Activated CD4-positive, alpha-beta T cell treated with anti-CD3 and anti-CD28 coated beads, Interleukin-2, amount 50 U/mL, for 48 hours (primary cell): ENCODE measurements around the gene KLHL14.

Experiments used
- DNase-seq, 2 experiments: peaks; one replicate each; pipeline ENCODE4 v3.0.0-alpha.2; 2020

The KLHL14 gene

DNA sequence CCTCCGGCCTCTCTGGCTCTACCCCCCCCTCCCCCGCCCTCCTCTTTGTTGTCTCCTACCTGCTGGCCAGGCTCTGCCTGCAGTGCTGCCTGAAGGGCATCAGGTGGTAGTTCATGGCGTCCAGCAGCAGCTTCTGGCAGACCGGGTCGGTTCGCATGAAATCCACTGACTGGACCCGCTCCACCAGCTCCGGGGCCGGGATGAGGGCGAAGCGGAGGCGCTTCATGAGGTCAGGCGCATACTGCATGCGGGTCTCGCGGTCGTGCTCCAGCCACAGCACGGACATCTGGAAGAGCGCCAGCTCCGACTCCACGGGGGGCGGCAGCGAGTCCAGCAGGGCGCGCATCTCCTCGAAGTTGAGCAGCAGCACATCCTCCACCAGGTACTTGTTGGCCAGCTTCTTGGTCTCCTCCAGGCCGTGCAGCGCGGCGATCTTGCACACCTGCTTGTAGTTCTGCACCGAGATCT is 3.2 kb downstream of the KLHL14 start:
- DNase-seq: no peak

DNA sequence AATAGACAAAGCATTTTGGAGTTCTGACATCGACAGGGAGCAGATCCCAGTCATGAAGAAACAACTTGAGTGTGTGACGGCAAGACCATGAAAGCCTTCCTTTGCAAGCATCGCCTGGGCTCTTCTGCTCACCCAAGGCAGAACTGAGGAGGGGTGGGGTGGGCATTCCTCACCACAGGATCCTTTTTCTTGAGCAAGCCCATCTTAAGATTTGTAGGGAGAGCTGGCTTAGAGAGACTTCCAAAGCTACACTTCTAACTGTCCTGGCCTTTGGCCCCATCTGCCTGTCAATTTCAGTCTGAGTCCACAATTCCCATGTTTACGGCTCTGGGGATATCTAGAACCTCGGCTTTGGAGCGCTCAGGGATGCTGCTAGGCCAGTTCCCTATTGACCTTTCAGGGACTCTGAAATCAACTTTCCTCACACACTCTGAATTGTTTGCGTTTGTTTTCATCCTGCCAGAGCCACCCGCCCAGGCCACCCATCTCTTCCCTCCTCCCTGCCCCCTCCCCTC is 3.7 kb downstream of the KLHL14 start:
- DNase-seq: no peak

DNA sequence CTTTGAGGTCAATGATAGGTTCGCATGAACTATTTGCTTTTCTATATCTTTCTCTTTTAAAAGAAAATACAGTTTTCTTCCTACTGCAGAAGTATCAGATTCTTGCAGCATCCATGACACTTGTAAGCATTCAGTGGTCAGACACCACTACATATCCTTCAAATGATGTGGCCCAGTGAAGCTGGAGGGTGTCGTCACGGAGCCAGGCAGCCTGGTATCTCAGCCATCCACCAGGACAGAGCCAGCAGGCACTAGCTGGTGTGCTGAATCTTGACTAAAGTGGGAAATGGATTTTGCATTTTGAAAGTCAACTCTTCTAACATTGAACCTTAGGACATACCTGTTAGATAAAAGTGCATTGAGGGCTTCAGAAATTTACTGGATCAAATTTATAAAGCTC is 5.4 kb downstream of the KLHL14 start:
- no peak for DNase-seq

DNA sequence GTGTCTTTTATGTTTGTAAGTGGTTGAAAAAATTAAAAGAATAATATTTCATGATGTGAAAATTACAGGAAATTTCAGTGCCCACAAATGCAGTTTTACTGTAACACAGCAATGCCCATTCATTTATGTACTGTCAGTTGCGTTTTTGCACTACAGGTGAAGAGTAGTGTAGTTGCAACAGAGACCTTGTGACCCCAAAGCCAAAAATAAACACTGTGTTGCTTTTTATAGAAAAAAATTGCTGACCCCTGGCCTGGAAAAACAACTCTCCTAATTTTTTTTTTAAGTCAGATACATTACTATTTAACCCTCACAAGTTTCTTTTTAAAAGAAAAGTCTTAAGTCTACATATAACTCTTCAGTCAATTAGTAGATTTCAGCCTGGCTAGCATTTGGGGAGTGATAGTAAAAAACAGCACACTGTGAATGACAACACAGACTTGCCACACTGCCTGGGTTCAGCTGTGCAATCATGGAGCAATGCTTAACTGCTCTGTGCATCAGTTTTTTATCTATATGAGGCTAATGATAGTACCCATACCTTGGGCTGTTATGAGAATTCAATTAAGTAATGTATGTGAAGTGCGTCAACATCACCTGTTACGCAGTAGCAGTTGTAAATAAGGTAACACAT is 8.1 kb downstream of the KLHL14 start:
- DNase-seq: no peak

DNA sequence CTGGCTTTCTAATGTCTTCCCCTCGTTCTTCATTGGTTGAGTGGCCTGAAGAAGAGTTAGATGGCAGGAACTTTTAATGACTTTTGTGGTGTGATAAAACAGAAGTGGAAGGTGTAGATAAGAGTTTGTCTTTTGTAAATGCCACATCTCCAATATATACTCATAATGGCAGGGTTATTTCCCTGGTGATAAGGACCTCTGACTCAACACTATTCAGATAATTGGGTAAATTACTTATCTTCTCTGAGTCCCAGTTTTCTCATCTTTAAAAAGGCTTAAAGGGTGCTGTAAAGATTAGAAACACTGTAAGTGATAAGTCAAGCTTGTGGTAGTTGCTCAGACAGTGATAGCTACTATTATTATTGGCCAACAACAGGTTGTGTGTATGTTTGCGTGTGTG is 9.5 kb downstream of the KLHL14 start:
- no peak for DNase-seq

DNA sequence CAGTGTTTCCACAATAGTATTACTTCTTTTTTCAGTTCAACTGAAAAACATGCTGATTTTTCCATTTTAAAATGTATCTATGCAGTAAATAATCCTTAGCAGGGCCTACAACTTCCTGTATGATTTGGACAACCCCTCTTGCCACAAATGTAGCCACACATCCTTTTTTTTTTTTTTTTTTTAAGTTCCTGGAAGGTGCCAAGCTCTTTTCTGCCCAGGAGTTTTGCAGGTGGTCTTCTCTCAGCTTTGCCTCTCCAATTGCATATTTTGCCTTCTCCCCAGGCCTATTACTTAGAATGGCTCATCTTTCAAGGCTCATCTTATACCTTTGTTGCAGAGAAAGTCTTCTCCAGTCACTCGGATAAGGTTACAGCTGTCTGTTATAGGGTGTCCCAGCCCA is 11.6 kb downstream of the KLHL14 start:
- no peak for DNase-seq

DNA sequence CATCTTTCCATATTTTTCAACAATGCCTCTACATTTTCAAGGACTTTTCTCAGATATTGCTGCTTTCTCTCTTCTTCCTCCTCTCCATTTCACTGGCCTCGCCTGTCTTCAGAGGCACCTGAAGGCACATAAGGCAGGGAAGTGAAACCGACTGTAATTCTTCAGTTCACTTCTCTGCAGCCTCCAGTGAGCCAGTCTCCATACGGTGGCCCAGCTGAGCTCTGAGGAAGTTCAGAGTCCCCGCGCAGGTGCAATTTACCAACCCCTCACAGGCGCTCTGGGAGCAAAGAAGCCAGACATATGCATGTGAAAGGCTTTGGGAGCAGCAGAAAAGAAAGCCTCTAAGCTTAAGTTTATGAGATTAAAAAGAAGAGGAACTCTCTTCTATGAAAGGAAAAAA is 12.4 kb downstream of the KLHL14 start:
- DNase-seq: no peak

DNA sequence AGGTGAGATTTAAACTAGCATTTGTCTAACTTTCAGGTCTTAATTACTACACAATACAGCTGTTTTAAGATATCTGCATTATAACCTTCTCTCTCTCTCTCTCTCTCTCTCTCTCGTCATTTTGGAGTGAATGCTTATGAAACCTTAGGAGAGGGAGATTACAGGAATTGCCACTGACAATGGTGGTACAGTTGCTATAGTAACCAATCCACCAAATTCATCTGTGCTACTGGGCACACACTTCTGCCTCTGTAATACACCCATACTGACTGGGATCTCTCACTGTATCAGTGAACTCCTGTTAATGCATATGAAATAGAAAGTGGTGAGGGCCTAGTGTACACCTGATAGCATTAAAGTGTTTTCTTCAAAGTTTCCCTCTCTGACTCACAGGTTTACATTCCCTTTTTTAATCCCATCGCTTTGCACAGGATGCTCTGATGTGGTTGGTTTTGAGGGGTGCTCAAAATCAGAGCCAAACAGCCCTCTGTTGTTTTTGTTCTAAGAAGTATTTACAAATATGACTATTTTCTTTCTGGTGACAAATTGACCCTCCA is 13.1 kb downstream of the KLHL14 start:
- no peak for DNase-seq

DNA sequence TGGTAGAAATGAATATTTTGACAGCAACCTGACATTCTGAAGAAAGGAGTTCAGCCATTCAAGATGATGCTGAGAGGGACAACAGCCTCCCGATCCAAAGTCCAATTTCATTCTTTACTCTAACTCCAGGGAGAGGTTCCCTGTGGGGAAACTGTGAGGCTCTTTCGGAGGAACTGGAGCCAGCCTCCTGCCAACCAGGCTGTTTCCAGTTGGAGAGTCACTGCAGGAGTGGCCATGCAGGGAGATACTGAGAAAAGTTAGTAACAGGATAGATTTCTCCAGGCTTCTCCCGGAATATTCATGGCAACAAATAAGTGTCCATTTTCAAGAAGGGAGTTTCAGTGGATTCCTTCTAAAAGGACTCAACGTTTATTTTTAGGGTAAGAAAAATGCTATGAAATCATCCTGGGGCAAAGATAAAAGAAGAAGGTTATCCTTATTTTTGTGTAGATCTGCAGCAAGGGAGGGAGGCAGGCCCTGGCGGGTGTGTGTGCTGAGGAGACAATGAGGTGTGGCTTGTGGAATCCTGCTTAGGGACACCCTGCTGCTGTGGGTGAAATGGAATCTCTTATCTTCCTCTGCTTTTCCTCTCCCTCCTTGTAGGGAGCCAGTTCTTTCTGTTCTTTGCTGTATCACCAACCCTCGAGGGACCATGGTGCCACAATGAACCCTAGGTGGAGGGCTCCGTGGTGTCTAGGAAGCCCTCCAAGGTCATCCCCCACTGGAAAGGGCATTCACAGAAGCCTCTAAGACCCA is 18.1 kb downstream of the KLHL14 start:
- DNase-seq: no peak

DNA sequence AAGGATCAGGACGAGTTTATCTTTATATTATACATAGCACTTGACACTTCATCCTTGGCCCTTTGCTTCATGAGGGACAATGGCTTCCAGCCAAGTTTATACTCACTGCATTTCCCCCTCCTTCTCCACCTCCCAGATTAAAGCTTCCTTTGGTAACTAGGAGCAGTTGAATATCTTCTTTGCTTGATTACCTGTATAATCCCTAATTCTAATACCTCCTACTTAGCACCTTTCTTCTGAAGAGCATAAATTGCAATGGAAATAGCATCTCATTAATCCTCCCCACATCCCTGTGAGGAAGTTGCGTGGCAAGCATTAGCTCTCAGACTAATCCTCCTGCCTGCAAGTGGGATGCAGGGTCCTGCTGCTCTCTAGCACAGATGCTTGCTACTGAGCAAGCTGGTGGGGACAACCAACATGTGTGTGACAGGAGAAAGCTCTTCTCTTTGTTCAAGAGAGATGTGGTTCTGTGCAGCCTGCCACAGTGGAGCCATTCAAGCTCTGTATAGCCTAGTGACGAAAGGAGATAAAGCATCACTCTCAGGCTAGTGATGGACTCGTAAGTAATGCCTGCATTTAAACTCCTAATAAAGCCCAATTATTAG is 19.1 kb downstream of the KLHL14 start:
- no peak for DNase-seq

DNA sequence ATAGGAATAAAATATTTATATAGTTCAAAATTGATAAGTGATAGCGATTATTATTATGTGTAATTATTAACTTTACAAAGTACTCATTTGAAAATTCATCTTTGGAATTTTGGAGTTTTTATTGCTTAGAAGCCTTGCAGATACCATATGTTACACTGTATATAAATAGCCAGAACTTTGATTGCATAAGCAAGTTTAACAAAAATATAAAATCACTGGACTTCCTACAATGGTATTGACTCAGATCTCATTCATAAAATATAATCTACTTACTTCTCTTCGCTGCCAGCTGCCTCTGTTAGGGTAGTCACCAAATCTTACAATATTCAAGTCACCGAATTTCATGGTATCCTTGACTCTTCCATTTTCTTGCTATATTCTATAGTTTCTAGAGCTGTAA is 22.5 kb downstream of the KLHL14 start:
- DNase-seq: no peak

DNA sequence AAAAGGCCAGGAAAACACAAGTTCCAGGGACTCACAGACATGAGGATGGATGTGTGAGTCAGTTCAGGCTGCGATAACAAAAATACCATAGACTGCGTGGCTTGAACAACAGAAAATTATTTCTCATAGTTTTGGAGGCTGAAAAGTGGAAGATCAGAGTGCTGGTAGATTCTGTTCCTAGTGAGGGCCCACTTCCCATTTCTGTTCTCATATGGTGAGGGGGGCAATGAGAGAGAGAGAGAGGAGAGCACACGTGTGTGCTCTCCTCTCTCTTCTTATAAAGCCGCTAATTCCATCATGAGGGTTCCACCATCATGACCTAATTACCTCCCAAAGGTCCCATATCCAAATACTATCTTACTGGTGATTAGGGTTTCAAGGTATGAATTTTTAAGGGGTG is 23.0 kb downstream of the KLHL14 start:
- no peak for DNase-seq

DNA sequence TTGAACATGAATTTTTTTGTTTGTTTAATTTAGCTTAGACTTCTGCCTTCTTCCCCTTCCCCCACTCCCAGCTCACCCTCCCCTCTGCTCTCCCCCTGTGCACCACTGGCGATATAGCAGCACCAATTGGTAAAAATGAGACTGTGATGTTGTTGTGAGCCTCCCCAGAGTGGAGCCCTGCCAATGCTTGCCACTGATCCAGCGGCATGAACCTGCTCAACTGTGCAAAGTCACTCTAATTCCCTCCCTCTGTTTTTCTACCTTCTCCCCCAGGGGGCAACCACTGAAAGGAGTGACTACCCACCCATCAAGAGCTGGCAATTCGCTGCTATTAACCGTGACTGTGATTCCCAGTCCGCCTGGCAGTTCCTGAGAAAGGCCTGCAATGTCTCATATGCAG is 30.2 kb downstream of the KLHL14 start:
- no peak for DNase-seq

DNA sequence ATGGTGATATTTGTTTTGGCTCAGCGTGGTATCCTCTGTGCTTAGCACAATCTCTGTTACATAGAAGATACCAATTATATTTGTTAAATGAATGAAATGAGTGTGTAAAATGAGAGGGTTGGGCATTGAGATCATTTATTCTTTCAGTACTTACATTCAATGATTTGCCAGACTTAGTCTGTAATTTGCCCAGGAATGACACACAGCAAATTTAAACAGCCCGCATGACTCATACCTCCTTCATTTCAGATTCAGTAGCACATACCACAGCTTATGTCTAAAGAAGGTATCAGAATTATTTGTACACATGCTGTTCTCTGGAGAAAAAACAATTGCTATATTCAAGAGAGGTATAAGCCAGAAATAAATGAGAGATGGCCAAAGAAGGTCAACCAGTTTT is 37.0 kb downstream of the KLHL14 start:
- DNase-seq: no peak

DNA sequence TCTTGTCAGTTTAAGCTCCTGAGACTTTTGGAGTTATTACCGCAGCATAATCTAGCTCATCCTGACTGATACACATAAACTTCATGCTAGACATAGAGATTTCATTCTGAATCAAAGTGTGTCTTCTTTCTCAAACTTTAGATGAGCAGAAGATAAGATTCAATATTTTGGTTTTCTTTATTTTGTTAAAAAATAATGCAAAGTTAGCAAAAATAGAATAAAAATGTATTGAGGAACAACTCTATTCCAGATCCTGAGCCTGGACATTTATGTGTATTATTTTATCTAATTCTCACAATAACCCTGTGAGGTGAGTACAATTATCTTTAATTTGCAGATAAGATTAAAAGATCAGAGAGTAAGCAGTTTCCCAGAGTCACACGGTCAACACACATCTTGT is 38.4 kb downstream of the KLHL14 start:
- no peak for DNase-seq

DNA sequence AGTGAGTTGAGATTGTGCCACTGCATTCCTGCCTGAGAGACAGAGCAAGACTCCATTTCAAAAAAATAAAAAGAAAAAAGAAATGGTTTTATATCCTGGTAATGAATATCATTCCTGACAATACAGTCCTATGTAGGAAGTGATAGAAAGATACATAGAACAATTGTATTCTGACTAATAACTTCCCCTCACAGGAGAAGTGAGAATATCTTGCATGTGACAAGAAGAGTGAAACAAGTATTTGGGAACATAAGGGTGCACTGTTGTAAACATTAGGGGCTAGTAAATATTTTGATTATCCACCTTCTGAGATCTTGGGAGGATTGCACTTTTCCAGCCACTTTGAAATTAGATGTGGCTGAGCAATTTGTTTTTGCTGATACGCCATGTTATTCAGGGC is 40.7 kb downstream of the KLHL14 start:
- no peak for DNase-seq

DNA sequence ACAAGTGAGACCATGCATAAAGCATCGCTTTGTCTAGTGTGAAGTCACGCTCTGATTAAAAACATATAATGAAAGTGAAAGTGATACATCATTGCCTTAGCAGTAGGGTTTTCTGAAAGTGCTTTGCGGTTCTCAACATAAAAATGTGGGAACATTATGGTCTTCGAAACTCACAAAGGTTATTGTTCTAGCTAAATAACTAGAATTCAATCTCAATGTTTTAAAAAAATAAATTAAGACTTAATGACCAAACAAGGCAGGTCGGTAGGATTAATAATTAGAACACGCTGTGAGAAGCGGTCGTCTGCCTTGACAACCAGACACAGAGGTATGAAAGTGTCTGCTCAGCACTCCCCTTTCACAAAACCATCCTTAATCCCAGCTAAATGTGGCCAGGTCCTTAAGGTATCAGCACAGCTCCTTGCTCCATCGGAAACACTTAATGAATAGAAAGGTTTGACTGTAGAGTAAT is 42.2 kb downstream of the KLHL14 start:
- DNase-seq: no peak

DNA sequence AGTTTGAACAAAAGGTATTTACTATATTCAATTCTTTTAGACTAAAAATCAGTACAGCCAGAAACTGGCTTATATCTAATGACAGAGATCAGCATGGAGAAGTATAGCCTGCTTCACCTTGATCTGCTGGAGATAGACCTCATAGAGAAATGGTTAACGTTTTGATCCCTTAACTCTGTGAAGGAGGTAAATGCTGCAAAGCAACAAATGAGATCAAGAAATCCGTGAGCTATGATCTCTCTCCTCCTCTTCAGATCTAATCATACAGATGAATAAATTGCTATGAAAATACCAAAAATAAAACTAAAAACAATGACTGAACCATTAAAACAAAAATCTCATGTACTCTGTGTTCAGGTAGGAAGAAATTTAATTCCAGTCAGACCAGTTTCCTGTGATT is 42.8 kb downstream of the KLHL14 start:
- no peak for DNase-seq

DNA sequence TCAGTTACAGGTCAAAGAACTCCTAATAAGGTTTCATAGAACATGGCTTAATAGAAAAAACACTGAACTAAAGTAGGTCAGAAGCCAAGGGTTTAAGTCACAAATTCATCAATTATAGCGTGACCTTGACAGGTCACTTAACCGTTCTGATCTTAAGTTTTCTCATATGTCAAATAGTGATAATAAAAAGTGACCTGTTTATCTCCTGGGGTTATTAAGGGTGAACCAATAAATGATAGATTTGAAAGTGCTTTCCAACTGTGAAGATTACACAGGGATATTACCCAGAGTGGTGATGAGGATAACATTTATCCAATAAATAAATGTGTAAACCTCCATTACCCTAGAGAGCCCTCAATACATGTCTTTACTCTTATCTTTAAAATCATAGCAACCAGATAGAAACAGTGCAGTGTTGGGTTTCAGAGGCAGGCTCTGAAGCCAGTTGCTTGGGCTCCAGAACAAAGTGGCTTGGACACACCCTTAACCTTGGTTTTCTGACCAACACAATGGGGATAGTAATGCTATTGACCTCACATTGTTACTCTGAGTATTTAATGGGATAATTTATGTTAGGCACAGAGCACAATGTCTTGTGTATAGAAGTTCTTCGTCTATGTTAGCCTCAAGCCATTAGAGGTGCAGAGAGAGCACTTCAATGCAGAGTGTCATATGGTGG is 48.6 kb downstream of the KLHL14 start:
- no peak for DNase-seq

DNA sequence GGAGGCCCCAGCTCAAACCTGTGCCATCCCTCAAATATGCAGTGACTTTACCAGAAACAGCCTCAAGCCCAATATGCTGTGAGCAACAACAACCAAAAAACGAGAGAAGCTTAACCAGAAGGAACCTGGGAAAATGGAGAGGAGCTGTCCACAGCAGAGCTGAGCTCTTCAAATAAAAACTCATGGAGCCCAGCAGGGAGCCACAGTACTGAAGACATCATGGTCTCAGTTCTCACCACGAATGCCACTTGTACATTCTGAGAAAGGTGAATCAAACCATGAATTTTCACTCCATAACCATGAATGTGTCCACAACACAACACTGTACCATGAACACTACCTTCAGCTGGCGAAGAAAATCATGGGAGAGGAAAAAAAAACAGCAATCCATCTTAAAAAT is 50.5 kb downstream of the KLHL14 start:
- no peak for DNase-seq

DNA sequence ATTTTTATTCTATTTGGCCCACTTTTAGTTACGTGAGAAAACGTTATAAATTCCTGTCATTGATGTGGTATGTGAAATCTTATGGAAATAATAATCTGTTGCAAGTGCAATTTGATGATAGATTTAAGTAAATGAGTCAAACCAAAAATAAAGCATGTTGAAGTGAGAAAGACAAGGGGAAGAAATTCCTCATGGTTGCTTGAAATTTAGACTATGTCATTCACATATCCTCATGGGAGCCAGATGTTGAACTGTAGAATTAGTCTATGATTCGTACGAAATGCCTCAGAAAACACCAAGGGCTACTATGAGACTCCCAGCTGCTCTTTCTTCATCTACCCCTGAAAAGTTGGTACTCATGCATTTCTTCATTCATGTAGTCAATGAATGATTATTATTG is 55.7 kb downstream of the KLHL14 start:
- no peak for DNase-seq

DNA sequence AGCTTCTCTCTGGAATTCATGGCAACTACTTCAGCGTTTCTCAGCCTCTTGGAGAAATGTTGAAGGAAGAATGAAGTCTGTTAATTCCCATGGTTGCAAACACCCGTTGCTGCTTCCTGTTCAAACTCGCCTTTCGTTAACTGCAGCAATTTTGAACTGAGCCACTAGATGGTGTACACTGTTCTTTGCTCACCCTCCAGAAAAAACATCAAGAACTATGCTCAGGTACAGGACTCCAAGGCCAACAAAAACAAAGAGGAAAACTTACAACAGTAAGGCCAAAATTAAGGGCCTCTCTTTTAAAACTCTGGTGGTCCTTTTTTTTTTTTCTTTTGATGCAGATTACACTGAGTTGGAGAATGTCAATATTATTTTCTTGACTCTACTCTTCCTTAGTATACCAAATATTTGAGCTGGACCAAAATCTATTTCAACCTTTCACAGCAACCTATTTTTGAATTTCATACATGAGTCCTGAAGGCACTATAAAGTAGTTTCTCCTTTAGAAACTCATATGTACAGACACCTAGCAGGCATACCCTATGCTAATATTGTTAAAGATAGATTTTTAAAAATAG is 58.2 kb downstream of the KLHL14 start:
- DNase-seq: peak in 1 of 2 experiments; percentile 16

DNA sequence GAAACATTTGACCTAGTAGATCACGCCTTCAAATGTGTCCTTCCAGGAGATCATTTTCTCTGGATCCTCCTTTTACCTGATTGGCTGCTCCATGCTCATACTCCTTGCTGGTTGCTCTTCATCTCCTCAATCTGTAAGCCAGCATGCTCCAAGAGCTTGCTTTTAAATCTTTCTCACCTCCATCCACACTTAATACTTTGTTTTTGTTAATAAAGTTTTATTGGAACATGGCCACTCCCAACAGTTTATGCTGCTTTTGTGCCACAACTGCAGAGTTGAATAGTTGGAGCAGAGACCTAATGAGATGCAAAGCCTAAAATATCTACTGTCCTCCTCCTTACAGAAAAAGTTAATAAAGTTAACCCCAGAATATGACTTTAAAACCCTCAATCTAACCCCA is 60.0 kb downstream of the KLHL14 start:
- DNase-seq: no peak
